GM19025 (cell line): Measurements from ENCODE around the gene INHBB.

ENCODE experiments used
- ATAC-seq: cut with Tn5 transposase; IDR thresholded peaks from one replicate; pipeline ENCODE4 v1.9.1; 2021; ENCODE audit warnings: mild to moderate bottlenecking, low read depth, moderate library complexity; ENCODE audit not compliant: unreplicated experiment

Gene INHBB

DNA sequence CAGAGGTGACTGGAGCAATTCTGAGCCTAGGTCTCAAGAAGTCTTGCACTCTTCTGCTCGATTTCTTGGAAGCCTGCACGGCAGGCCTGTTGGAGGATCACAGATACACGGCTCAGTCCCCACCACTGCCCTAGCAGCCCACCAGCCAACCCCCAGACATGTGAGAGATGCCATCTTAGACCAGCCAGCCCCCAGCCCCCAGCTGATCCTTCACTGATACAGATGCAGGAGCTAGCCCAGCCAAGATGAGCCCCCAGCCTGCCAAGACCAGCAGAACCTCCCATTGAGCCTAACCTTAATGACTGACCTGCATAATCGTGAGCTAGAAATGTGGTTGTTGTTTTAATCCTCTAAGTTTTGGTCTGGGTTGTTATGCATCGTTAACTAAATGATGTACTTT lies 47.5 kb downstream of the INHBB start:
- ATAC-seq: no peak

DNA sequence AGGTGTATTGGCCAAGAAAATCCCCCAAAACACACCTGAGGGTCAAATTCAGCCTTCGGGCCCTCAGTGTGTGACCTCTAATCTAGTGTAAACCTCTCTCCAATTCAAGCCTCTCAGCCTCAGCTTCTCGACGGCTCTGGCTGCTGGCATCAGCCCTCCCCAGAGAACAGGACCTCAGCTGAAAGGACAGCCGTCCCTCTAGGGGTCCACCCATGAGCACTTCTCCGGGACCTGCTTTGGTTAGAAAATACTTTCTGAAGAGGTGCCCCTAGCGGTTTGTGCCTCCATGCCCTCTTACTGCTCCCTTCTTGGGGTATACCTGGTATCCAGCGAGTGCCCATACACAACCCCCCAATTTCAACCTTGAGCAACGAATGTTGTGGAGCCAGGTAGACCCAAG lies 48.8 kb downstream of the INHBB start:
- no peak for ATAC-seq

GRCh38 chr2:120395221-120396012 lies 49.5 kb downstream of the INHBB start:
- ATAC-seq: no peak

DNA sequence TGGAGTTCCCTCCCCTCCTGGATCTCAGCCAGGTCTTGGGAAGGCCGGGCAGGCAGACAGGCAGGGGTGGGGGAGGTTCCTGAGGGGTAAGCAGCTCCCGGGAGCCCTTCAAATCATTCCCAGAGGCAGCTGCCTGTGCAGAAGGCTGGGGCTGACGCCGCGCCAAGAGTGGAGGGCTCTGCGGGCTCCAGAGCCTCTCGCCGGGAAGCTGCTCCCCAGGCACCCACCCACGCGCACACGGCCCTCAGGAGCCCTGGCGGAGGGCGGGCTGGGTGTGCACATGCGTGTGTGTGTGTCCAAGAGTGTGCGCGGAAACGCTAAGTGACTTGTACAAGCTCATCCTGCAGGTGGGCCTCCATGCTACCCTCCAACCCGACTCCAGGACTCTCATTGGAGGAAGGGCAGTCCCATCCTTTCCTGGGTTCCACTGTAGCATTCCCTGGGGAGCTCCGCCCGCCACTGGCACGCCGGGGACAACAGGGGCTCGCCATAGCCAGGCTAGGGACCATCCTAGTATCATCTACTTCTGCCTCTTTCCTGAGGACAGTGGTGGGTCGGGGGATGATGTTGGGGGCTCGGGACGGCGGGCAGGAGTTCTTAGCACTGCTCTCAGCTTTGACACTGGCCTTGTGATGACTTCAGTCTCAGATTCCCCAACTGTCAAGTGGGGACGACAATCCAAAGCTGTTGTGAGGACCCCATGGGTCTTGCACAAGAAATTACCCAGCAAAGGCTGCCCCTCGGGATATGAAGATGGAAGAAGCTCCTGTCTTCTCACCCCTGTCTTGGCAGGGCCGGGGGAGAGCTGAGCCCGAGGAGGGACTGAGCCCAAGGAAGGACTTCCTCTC lies 50.3 kb downstream of the INHBB start:
- ATAC-seq: no peak

- ATAC-seq: no peak
Observed at GRCh38 chr2:120396861-120397811, 51.2 kb downstream of the INHBB start.

GRCh38 chr2:120398051-120398995 lies 52.4 kb downstream of the INHBB start:
- ATAC-seq: no peak

DNA sequence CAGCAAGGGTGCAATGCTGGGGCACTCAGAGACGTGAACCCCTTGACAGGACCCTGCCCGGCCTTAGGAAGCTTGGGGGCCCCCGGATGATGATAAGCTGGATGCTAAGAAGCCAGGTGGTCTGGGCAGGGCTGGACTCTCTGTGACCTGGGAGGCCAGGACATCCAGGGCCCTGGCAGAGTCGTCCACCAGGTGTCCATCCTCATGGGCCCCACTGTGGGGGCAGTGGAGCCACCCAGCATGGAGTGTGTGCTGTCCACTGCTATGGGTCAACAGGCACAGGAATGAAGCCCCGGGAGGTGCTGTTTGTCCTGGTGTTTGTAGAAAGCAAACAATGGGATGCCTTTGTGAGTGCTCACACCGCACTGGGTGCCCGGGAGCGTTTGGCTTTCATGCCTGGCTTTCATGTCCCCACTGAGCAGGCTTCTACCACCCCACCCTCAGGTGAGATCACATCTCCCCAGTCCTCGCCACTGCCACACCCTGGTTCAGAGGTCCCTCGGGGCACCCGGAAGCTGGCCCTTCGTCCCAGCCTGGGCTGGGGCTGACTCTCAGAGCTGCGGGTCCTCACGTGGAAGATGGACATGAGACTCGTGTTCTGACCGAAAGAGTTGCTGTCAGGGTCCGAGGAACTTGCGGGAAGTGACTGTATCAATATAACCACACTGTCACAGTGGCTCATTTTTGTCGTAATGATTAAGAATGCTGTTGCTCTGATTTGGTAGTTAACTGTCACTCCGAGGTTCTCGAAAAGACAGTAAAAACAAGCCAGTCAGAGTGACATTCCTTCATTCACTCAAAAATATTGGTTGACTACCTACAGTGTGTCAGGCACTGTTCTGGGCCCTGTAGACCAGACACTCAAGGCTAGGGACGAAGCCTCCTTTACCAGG lies 53.3 kb downstream of the INHBB start:
- no peak for ATAC-seq

DNA sequence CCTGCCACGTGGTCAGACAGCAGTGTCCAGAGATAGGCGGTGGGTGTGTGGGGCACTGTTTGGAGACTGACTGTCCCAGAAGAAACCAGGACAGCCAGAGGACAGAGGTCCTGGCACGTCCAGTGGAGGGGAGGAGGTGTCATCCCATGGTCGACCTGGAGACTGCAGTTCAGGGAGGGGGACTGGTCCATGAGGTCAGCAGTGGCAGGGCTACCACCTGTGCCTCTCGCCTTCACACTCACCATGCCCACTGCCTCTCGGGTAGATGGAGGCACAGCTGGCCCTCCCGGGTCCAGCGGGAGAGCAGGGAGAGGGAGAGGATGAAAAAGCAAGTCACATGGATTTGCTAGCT lies 53.9 kb downstream of the INHBB start:
- no peak for ATAC-seq

DNA sequence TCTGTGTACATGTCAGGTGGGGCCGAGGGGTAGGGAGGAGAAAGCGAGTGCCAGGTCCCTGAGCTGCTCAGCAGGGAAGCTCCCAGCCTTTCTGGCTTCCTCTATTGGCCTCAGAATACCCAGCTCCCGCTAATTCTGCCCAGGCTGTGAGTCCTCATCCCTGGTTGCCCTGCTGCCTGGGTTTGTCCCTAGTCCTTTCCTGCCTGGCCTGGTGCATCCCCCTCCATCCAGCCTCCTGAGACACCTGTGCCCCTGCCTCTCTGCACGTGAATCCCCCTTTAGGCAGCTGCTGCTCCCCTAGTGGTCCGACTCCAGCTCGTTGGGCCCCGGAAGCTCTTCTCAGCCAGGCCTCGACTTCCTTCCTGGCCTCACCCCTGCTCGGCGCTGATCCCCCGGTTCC lies 54.6 kb downstream of the INHBB start:
- no peak for ATAC-seq
